Vagina (tissue), 2 donors: ENCODE data around the gene APOL4. TPM values are rescaled to one million over a fixed set of nuclear protein-coding genes. Genes with fewer than 3 reads are reported as not detected.
A peak's percentile ranks its signal among the peaks of the same experiment; 100 is the strongest.
"Not testable (repeated sequence)": the region's sequence is repeated elsewhere in the genome, so short reads cannot be mapped to it uniquely, and the experiment has no call there.

Experiments used
- DNase-seq, 2 donors: peaks; one replicate each; pipeline ENCODE4 v3.0.0-alpha.2; 2017; ENCODE audit errors: extremely low spot score in 2 of 2
- H3K27ac ChIP-seq: fragments of 200-600 bp; sonication (generic); one replicate; pipeline ENCODE4 v1.5.1; 2019
- H3K27me3 ChIP-seq: fragments of 200-600 bp; sonication (generic); one replicate; pipeline ENCODE4 v1.5.1; 2019
- H3K36me3 ChIP-seq, 2 donors: fragments of 200-600 bp; sonication (generic); one replicate each; pipeline ENCODE4 v1.5.1; 2017 to 2019
- H3K4me1 ChIP-seq: fragments of 200-600 bp; sonication (generic); one replicate; pipeline ENCODE4 v1.5.1; 2019
- H3K4me3 ChIP-seq, 2 donors: fragments of 200-600 bp; sonication (generic); 1 replicate in 1 of 2; 2 replicates in 1 of 2; pipeline ENCODE4 v1.5.1; 2016 to 2019
- H3K9me3 ChIP-seq: fragments of 200-600 bp; sonication (generic); one replicate; pipeline ENCODE4 v1.5.1; 2019
- POLR2A ChIP-seq, 2 donors: fragments of 450-650 bp; IDR thresholded peaks; one replicate each; pipeline ENCODE4 v1.6.1; 2017; ENCODE audit warnings: antibody characterized with exemption in 2 of 2, mild to moderate bottlenecking in 2 of 2, moderate library complexity in 2 of 2
- POLR2AphosphoS5 ChIP-seq, 2 donors: sonication (generic); formaldehyde crosslinking; IDR thresholded peaks; one replicate each; pipeline ENCODE4 v1.9.0; 2017; ENCODE audit warnings: antibody characterized with exemption in 2 of 2, mild to moderate bottlenecking in 2 of 2, low read depth in 1 of 2; ENCODE audit not compliant: insufficient read depth in 1 of 2
- intact Hi-C: fragments of 100-400 bp; cut with DNase I; formaldehyde crosslinking; loops from one replicate; pipeline ENCODE4 v1.15.1; 2023
- total RNA-seq: library from RNA; depleted of rRNA; stranded (reverse); fragments of >200 nt; gene quantifications from one replicate; pipeline ENCODE4 v1.2.3, GENCODE V29; 2016
- TF ChIP-seq, protein P1 (sequence below), 3 experiments: fragments of 450-650 bp in 2 of 3; fragments of 200-600 bp in 1 of 3; sonication (generic) in 1 of 3; IDR thresholded peaks; one replicate each; pipeline ENCODE4 v1.5.1; 2017 to 2019; ENCODE audit warnings: antibody characterized with exemption in 3 of 3, mild to moderate bottlenecking in 2 of 3, moderate library complexity in 2 of 3

Gene APOL4
- total RNA-seq, 1 donor from 2014 or later: 4.2 TPM

DNA sequence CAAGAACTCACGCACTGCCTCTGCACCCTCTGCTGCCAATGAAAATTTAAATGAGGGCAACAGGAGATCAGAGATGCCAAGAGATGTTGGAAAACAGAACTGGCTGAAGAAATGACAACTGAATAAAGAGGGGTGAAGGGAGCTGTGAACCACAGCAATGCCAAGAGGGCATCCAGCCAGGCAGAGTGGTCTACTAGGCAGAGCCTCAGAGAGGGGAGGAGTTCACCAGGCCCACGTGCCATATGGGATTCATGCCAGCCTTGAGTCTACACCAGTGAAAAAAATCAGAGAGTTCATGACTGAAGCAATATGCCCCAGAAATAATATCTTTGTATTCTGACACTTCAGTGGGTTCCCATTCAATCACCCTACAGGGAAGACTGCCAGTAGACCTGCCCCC, 33.3 kb upstream of the APOL4 start:
- H3K4me3 ChIP-seq: no peak overlapping the region
- peaks cover 46% of the 10 kb centered on the region for H3K4me1 ChIP-seq
- DNase-seq: peak in 1 of 2 donors; percentile 62
- H3K9me3 ChIP-seq: no peaks in the 10 kb centered on the region
- no peak overlapping the region for H3K27ac ChIP-seq
- no peaks in the 10 kb centered on the region for H3K27me3 ChIP-seq
- peaks cover 0 to 32% of the 10 kb centered on the region in 2 donors for H3K36me3 ChIP-seq
- intact Hi-C loops: no loop called here
- TF ChIP-seq POLR2AphosphoS5 (IDR thresholded peaks at IDR 0.05; ENCODE audit: insufficient read depth in 1 of 2, low read depth in 1 of 2) (no peak), POLR2A (IDR thresholded peaks at IDR 0.05) (no peak)
- TF ChIP-seq, protein P1, sequence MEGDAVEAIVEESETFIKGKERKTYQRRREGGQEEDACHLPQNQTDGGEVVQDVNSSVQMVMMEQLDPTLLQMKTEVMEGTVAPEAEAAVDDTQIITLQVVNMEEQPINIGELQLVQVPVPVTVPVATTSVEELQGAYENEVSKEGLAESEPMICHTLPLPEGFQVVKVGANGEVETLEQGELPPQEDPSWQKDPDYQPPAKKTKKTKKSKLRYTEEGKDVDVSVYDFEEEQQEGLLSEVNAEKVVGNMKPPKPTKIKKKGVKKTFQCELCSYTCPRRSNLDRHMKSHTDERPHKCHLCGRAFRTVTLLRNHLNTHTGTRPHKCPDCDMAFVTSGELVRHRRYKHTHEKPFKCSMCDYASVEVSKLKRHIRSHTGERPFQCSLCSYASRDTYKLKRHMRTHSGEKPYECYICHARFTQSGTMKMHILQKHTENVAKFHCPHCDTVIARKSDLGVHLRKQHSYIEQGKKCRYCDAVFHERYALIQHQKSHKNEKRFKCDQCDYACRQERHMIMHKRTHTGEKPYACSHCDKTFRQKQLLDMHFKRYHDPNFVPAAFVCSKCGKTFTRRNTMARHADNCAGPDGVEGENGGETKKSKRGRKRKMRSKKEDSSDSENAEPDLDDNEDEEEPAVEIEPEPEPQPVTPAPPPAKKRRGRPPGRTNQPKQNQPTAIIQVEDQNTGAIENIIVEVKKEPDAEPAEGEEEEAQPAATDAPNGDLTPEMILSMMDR (IDR thresholded peaks at IDR 0.05): no peak

DNA sequence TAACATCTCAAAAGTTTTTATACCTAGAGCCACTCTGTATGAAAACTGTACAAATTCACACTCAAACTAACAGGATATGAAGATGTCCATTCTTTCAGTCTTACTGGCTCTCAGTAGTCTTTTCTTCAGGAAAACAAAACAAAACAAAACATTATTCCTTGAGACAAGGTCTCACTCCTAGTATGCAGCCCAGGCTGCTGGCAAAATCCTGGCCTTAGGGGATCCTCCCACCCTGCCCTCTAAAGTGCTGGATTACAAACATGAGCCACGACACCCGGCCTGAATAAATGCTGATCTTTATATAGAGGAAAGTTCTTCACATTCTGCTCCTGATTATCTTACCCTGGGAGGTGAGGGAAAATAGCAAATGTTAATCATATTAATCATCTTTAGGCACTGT, 32.6 kb upstream of the APOL4 start:
- intact Hi-C loops: no loop called here
- H3K4me1 ChIP-seq: peaks cover 42% of the 10 kb centered on the region
- H3K4me3 ChIP-seq: no peak overlapping the region

DNA sequence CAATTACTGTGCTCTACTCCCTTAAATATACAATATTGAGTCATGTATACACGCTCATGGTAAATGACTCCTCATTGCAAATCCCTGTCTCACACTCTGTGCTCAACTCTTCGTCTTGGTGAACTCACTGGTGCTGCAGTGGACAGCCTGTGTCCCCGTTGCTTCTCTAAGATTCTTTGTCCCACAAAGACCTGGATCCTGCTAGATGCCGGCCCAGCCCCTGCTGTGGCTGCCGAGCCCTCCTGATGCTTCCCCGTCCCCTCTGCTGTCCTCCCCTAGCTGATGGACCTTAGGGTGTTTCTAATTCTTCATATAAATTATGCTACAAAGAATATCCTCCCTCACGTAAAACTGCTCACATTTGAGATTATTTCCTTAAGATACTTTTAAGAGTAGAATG, 32.2 kb upstream of the APOL4 start:
- DNase-seq: peak; percentile 62 to 89
- TF ChIP-seq, protein P1 (IDR thresholded peaks at IDR 0.05): no peak
- TF ChIP-seq POLR2AphosphoS5 (IDR thresholded peaks at IDR 0.05; ENCODE audit: insufficient read depth in 1 of 2, low read depth in 1 of 2): no peak
- intact Hi-C loops: no loop called here
- peaks cover 40% of the 10 kb centered on the region for H3K4me1 ChIP-seq
- no peak overlapping the region for H3K4me3 ChIP-seq
- H3K9me3 ChIP-seq: no peaks in the 10 kb centered on the region
- H3K27ac ChIP-seq: no peak overlapping the region
- peaks cover 0 to 42% of the 10 kb centered on the region in 2 donors for H3K36me3 ChIP-seq
- H3K27me3 ChIP-seq: no peaks in the 10 kb centered on the region

More for the DNA sequence above, 32.6 kb upstream of the APOL4 start:
- Histone ChIP-seq H3K9me3 (no peaks in the 10 kb centered on the region), H3K27ac (no peak overlapping the region), H3K36me3 (peaks cover 0 to 39% of the 10 kb centered on the region in 2 donors), H3K27me3 (no peaks in the 10 kb centered on the region)
- no peak for DNase-seq
- TF ChIP-seq POLR2AphosphoS5 (IDR thresholded peaks at IDR 0.05; ENCODE audit: insufficient read depth in 1 of 2, low read depth in 1 of 2) (no peak), POLR2A (IDR thresholded peaks at IDR 0.05) (no peak)
- TF ChIP-seq, protein P1 (IDR thresholded peaks at IDR 0.05): no peak

DNA sequence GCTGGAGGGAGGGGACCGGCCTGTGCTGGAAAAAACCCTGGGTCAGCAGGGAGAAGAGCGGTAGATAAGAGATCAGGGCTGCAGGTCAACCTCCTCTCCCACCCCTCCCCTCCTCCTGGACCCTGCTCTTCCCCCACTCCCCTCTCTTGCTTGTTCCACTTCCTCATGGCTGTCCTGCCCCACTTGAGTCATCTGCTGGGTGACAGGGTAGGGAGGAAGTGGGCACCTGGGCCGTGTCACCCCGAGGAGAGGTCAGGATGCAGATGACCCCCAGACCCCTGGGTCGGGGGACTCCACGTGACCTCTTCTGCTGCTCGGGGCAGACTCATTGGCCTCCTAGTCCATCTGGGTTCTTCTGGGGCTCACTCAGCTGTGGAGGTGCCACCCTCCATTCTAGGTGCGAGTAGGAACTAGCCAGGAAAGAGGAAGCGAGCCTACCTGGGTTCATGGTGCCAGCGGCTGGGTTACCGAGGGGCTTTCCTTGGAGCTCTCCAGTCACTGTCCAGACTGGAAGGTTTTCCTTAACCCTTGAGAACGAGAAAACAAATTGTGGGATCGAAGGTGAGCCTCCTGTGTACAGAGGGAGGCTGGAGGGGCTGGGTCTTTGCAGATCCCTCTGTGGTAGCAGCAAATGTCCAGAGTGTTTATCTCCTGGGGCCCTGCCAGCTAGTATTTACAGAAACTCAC, 31.2 kb upstream of the APOL4 start:
- H3K4me1 ChIP-seq: peaks cover 31% of the 10 kb centered on the region
- H3K4me3 ChIP-seq: no peak overlapping the region
- H3K27me3 ChIP-seq: no peaks in the 10 kb centered on the region
- peaks cover 0 to 49% of the 10 kb centered on the region in 2 donors for H3K36me3 ChIP-seq
- peak; percentile 77 to 84 for DNase-seq
- no peaks in the 10 kb centered on the region for H3K9me3 ChIP-seq
- H3K27ac ChIP-seq: no peak overlapping the region
- intact Hi-C loops: no loop called here
- TF ChIP-seq POLR2AphosphoS5 (IDR thresholded peaks at IDR 0.05; ENCODE audit: insufficient read depth in 1 of 2, low read depth in 1 of 2): no peak
- TF ChIP-seq, protein P1 (IDR thresholded peaks at IDR 0.05): no peak

DNA sequence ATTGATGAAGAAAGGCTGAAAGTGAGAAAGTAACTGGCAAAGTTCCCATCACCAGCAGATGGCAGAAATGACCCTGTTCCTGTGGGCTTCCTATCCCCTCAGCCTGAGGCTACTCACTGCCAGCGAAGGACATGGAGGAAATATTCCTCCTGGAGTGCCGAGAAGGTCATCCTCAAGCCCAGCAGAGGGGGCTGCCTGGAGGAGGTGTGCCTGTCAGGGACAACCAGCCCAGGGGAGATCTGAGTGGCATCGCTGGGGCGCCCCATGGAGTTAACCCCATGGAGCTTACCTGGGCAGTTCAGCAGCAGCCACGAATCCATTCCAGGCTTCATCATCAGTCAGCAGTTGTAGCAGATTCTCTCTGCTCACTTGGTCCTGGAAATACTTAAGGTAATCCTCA, 29.4 kb upstream of the APOL4 start:
- intact Hi-C loops, H3K4me3 ChIP-seq, H3K27ac ChIP-seq, H3K27me3 ChIP-seq, H3K9me3 ChIP-seq: not testable (repeated sequence)
- H3K36me3 ChIP-seq: peaks cover 0 to 57% of the 10 kb centered on the region in 2 donors
- H3K4me1 ChIP-seq: peaks cover 13% of the 10 kb centered on the region
- DNase-seq: peak; percentile 40 to 74

DNA sequence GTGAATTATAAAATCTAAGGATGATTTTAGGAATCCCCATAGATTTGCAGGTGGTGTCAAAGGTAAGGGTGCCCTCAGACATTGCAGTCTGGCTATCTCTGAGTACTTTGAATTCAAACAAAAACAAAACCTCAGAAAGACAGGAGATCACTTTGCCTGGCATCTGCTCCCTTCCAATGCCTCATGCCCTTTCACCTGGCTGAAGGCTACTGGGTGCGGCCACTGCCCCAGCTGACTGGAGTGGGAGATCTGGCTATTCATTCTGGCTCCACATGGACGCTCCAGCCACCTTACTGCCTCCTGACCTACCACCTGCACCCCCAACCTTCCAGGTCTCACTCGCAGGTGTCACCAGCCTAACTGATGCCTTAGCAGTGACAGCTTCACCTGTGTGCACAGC, 28.0 kb upstream of the APOL4 start:
- H3K4me3 ChIP-seq, H3K4me1 ChIP-seq, intact Hi-C loops, H3K27me3 ChIP-seq, H3K27ac ChIP-seq, H3K9me3 ChIP-seq: not testable (repeated sequence)
- peak in 1 of 2 donors; percentile 2 for DNase-seq
- H3K36me3 ChIP-seq: peaks cover 0 to 57% of the 10 kb centered on the region in 2 donors
